Activated CD8-positive, alpha-beta memory T cell treated with anti-CD3 and anti-CD28 coated beads, Interleukin-2, amount 50 U/mL, for 1 hour (primary cell): ENCODE results near the gene SLC38A6.
A peak's percentile ranks its signal among the peaks of the same experiment; 100 is the strongest.

ENCODE experiments used
- DNase-seq: peaks from one replicate; pipeline ENCODE4 v3.0.0-alpha.2; 2020; ENCODE audit errors: extremely low read depth

SLC38A6 gene

DNA sequence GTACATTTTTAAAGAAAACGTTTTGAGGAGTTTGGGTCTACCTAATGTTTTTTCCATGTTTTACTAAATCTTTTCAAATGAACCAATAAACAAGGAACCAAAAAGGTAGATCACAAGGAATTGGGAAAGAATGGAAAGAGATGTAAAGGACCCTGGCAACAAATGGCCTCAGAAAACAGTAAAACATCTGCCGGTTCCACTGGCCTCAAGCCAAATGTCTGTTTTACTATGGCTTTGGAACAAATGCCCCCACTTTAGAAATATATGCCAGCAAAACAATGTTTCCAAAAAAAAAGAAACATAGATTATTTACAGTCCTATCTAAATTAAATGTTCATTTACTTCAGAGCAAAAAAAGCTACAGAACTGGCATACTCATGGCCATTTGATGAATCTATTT lies 3.2 kb upstream of the SLC38A6 start:
- no peak for DNase-seq

DNA sequence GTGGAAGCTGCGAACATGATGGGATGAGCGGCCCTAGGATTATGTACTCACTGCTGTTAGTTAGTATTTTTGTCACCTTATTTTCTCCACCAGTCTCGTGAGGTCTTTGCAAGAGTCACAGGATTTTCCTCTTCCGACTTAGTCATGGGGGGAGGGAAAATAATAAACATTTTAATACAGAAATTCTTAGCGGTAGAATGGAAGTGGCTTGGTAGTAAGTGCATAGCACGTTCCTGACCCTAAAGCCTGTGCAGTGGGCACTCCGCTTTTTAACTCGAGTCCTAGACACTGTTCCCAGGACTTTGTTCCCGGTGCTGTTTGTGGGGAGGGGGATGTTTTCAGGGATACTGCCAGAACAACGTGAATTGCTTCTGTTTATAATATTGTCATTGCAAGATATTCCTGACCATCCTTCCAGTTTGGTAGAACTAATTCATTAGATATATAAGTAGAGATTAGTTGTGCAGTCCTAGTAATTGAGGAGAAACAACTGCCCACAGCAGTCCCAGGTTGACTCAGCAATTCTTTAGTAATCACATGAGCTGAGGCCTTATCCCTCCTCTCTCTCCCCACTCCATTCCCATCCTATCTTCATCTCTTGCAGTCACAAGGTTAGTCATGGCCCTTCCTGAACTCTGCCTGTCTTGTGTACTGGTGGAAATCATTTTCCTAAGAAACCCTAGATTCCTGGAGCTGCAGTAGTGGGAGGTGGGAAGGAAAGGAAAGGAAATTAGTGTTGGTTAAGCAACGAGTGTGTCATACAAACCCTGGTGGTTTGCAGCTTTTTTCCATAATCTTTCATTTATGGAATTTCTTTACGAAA lies 799 bp downstream of the SLC38A6 start:
- DNase-seq: no peak

DNA sequence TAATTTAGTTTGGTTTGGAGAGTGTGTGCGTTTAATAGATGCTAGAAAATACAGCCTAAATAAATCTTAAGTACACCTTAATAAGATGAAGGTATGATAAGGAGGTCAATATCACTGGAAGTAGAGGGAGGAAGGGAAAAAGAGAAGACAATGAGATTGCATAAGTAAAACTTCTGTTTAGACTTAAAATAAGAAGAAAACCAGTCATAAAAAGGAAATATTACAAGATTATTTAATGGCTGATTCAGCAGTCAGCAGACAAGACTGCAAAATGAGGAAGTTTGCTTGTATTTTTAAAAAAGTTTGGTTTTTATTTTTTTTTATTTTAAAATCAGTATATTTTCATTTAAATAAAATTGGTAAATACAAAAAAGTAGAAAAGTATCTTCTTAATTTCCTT lies 3.2 kb downstream of the SLC38A6 start:
- DNase-seq: no peak

DNA sequence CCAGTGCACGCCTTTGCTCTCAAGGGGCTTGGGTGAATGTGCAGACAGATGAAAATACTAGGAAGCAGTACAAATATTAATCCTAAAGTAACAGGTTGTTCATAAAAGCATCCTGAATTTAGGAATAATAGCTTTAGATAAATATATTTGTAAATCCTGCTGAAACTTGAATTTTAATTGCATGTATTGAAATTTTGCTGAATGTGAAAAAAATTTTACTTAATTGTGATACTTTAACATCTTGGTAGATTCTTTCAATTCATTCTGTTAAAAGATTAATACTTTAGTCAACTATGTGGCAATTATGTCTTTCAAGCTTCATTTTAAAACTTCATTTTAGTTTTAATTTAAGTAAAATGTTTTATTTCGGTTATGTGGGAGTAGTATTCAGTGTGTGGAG lies 5.5 kb downstream of the SLC38A6 start:
- DNase-seq: no peak

DNA sequence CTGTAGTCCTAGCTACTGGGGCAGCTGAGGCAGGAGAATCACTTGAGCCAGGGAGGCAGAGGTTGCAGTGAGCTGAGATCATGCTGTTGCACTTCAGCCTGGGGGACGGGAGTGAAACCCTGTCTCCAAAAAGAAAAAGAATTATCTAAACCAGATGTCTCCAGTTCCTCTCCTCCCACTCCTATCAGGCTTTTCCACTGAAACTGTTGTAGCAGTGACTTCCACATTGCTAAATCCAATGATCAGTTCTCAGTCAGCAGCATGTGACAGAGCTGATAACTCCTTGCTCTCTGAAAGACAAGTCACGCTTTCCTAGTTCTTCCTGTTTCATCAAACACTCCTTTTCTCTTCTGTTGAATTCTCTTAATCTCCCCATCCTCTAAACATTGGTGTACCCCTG lies 8.6 kb downstream of the SLC38A6 start:
- DNase-seq: no peak

DNA sequence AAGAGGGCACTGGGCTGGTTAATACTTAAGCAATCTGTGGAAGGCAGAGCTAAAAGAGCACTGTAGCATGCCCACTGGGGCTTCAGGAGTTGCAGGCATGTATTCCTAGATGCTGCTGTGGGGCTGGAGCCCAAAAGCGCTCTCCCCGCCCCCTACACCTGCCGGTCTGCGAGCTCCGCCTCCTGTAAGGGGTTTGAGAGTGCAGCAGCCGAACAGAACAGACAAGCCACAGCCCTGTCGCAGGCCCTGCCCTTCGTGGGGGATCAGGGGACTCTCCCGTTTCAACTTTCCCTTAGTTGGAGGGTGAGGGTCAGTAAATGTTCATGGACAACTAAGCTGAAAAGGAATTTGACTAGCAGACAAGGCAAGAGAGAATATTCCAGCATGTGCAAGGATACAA lies 17.6 kb downstream of the SLC38A6 start:
- DNase-seq: no peak

DNA sequence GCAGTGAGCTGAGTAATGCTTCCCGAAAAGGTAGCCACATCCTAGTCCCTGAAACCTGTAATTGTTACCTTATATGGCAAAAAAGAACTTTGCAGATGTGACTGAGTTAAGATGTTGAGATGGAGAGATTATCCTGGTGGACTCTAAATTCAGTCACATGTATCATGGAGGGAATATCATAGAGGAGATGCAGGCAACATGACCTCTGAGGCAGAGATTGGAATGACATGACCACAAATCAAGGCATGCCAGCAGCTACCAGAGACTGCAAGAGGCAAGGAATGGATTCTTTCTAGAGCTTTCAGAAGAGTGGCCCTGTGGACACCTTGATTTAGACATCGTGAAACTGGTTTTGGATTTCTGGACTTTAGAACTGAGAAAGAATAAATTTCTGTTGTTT lies 18.5 kb downstream of the SLC38A6 start:
- DNase-seq: no peak

DNA sequence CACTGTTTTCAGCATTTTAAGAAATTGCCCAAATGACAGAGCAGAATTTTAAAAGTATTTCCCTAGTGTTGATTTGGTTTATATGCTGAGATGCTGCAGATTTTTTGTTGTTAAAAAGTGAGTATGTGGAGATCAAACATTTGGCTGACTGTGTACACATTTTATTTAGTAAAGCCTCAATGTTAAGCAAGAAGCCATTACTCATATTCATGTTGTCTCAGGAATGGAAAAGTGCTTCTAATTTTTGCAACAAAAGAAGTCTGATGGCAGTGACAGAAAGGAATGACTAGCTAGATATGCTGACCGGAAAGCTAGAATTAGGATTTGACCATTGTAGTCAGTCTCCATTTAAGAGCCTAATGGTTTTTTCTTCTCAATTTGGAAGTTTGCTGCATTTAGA lies 22.5 kb downstream of the SLC38A6 start:
- no peak for DNase-seq

DNA sequence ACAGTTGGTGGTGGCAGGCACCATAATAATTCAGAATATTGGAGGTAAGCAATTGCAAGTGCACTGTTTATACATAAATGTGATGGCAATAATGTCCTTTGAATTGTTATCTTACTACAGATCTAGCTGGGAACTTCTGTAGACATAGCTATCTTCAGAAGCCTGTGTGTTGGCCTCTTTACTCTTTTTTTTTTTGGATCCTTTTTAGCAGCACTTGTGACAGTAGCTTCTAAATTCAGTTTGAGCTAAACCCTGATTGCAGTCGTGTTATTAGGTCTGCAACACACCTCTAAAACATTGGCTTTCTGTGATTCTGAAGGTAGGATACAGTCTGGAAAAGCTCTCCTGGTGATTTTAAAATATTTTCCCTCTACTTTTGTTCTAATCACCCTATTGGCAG lies 38.5 kb downstream of the SLC38A6 start:
- no peak for DNase-seq

DNA sequence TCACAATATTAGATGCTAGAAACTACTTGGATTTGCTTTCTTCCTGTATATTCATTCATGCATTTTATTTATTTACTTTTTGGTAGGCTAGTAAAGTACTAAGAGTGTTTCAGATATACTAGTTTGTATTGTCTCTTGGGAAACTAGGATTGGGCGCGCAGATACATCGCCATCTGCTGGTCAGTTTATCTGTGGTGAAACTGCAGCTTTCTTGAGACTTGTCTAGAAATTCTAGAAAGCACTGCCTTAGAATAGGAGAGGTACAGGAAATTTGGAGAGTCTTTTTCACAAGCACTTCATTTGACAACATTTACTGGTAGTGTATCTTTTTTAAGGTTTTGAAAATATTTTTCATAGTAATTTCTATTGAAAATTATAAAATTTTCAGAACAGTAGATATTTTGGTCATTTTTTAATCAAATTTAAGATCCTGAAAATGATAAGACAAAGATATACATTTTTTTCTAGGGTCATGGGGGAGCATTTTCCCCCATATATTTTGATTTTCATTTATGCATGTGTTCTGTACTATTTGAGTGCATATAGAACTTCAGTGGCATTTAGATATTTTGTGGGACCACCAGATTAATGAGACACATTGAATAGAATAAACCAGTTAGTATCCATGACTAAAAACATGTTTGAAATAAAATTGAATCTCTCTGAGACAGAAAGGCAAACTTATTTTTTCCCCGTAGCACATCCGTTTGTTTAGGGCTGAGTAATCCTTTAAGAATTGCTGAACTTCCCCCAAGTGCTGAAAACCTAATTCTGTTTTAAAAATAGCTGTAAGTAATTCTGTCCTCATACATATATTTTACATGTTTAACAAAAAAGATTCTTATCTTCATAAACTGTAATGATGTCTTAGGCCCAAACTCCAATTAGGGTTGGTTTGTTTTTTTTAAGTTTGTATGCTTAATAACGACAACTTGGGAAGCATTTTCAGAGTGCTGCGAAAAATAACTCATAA lies 44.5 kb downstream of the SLC38A6 start:
- peak; percentile 10 for DNase-seq

DNA sequence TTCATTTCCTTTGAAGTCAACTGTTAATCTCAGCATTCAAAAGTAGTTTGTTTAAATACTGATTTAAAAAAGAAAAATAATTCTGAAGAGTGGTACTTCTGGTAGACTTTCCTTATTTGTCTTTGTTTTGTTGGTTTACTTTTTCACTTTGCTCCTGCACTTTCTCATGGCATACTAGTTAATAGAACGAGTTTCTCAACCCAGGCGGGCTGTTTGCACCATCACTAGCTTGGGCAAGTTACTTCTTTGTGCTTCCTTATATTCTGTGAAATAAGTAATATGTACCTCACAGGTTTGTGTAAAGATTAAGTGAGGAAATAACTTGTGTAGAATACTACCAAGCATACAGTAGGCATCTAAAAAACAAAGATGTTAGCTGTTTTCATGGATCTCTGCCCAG lies 45.5 kb downstream of the SLC38A6 start:
- DNase-seq: no peak

DNA sequence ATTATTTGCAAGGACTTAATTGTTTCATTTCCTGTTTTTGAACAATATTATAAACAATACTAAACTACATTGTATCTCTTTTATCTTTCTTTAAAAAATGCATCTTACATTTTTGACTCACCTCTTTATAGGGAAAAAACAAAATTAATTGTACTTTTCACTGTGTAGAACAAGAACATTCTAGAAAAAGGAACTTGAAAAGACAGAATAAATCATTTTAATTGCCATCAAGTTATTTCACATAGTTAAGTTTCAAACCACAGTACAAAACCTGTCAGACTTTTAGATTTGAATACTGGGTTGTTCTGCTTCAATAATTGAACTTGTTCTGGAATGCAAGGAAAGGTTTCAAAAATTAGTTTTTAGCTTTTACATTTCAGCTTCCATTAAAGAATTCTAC lies 50.0 kb downstream of the SLC38A6 start:
- no peak for DNase-seq

DNA sequence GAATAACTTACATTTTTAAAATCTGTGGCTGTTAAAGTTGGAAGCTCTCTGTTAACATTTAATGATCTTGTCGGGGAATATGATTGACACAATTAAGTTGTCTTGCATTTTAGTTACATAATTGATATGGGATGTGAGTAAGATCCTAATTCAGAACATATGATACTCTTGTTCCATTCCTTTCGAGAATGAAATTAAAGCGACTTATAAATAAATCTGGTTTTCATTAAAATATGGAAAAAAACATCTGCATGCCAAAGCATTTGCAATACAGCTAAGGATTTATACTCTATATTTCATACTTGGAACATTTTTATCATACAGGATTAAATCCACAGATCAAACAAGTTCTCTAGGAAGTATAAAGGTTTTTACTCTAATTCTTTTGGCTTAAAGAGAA lies 52.0 kb downstream of the SLC38A6 start:
- DNase-seq: no peak

DNA sequence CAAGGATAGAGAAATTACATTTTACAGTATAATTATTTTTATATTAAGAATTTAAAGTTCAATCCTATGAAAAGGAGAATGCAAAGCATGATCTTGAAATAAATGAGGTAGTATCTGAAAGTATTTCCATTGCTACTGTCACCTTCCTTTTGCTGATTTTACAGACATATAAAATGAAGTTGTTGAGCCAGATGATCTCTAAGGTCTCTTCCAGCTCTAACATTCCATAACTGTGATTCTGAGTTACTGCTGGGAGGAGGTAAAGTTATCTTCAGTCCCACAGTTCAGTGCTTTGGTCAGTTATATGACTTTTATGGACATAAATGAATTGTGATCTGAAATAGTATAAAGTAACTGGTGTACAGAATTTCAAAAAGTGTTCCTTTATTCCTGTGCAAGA lies 52.8 kb downstream of the SLC38A6 start:
- DNase-seq: no peak

DNA sequence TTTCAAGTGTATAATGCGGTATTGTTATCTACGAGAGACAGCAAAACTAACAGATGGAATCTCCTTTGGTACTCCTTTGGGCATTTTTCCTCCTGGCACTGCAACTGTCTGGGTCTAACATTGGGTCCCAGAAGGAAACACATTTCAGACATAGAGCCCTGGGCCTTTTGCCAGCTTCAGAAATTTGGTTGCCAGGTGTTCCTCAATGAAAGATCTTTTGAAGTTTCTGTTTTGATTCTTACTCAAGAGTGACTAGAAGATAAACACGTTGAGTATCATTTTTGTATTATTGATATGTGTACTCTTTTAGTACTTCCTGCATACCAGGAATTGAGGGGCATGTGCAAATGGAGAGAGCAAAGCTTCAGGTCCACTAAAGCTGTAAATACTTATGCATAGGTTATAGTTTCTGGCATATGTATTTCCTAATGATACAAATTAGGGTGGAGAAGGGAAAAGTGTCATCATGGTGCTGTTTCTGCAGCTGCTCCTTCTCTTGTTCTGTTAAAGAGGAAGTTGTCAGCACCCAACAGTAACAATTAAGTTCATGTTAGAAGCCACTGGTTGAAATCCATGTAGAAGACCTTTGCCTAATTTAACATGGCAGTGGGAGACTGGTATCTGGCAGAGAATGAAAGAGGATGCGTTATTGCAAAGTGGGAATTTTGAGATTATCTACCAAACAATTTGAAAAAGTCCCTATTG lies 53.5 kb downstream of the SLC38A6 start:
- DNase-seq: no peak

DNA sequence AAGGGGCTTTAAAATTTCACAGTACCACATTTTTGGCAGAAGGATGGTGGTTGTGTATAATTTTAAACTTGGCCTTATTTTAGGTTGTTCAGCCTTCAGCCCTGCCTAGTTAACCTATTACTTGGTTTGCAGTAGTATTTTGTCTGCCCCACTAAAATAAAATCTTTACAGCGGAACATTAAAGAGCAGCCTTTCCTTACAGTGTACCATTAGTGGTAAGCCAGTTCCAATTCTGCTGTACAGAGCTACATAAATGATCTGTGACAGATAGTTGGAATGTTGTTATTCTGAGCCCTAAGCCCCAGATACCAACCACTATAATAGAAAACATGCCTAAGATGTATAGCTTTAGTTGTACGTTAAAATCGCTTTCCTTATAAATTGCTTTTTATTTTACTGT lies 56.2 kb downstream of the SLC38A6 start:
- DNase-seq: no peak

DNA sequence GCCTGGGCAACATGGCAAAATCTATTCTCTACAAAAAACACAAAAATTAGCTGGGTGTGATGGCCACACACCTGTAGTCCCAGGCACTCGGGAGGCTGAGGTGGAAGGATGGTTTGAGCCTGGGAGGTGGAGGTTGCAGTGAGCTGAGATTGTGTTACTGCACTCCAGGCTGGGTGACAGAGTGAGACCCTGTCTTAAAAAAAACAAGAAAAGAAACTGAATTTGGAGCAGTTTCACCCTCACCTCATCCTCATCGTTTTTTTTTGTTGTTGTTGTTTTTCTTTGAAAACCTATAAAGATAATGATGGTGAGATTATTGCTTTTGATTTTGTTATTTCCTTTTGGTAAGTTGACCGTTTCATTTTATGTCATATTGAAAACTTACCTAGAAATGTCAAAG lies 60.7 kb downstream of the SLC38A6 start:
- no peak for DNase-seq

DNA sequence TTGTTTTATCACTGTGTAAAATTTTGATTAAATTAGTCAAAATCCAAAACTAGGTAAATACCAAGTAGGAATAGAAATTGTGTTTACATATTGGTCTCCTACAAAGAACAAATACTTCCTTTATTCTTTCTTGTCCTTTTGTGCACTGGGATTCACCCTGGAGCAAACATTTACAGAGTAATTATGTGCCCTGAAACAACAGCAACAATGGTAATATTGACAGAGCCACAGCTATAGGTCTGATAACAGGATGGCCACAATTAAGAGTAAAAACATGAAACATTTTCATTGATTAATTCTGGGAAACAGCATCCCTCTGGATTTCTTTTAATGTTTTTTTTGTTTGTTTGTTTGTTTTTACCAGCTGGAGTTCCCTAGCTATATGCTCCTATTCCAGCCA lies 61.2 kb downstream of the SLC38A6 start:
- DNase-seq: no peak

DNA sequence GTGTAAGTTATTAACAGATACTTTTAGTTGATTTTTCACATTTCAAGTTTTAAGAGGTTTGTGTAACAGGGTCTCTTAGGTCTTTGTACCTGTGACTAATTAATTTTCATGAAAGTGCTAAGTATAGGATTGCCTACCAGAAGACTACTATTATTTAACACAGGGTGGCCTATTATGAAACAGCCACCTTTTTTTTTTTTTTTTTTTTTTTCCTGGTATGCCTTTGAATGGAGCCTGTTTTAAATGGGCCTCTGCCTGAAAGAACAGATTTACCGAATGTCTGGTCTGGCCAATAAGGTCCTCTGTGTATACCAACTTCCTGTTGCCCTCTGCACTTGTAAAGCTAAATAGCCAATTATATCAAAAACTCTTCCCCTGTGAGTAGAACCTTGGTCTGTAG lies 62.5 kb downstream of the SLC38A6 start:
- DNase-seq: no peak

DNA sequence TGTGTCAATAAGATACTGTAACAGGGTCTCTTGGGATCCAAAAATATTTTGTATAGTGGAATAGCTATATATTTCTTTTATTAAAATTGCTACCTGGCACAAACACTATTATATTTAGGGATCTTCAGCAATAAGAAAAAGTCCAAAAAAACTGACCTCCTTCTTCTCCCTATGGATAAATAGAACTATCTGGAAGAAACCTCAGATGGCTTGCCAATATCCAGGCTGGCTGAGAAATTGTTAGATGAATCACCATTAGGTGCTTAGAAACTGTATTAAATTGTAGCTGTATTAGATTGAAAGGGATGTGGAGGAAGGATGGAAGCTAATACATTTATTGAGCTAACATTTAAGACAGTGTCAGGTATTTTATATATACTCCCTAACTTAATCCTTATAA lies 66.0 kb downstream of the SLC38A6 start:
- no peak for DNase-seq

DNA sequence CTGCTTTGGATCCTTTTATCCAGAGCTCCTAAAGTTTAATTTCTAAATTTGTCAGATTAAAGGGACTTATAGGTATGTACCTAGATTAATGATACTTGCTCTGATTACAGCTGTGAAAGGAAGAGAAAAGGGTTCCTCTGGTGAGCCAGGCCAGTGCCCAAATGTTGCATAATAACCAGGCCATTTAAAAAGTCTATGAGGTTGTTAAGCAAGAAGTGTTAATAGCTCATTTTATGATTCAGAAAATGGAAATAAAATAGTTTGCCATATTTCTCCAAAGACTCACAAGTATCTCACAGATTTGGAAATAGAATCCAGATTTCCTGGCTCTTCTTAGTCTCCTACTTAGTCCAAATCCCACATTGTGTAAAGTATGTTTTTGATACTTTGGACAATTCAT lies 67.6 kb downstream of the SLC38A6 start:
- no peak for DNase-seq

DNA sequence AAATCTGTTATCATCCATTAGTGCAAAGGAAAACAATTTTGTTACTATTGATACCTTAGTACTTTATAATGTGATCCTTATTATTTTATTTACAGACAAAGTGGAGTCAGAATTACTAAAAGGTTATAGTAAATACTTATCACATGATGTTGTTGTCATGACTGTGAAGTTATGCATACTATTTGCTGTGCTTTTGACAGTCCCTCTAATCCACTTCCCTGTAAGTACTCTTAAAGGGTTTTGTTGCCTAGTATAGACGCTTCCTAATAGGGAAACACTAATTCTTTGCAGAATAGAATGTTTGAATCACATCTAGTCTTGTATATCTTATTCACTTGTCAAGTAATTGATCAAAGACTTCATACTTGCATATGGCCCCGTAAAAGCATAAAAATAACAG lies 69.4 kb downstream of the SLC38A6 start:
- no peak for DNase-seq
